OCI-LY7 (cell line): ENCODE measurements around the gene USB1. TPM values are rescaled to one million over a fixed set of nuclear protein-coding genes. Genes with fewer than 3 reads are reported as not detected.

Experiments used
- BruUV-seq: library from RNA; stranded (reverse); fragments of 400-500 nt; replicated peaks from 2 replicates; lab custom pipeline; 2021; lab: Mats Ljungman, UMichigan
- CTCF ChIA-PET: fragments of 300-600 bp; sonication (Branson Sonifier 250); formaldehyde crosslinking; loops from one replicate; lab custom pipeline; 2022; ENCODE audit warnings: antibody characterized with exemption; ENCODE audit not compliant: unreplicated experiment; lab: Charles Lee
- POLR2A ChIA-PET: fragments of 300-600 bp; sonication (Branson Sonifier 250); formaldehyde crosslinking; loops from one replicate; lab custom pipeline; 2022; ENCODE audit warnings: antibody characterized with exemption; lab: Charles Lee
- DNase-seq: peaks from one replicate; pipeline ENCODE4 v3.0.0-alpha.2; 2015; ENCODE audit warnings: low spot score
- H2AFZ ChIP-seq: fragments of 200-600 bp; sonication (generic), shearing (Covaris generic); 2 replicates; pipeline ENCODE4 v1.6.1; 2014; ENCODE audit warnings: mild to moderate bottlenecking, antibody characterized with exemption, low read length, moderate library complexity
- H3K27ac ChIP-seq: fragments of 200-600 bp; sonication (generic); 2 replicates; pipeline ENCODE4 v1.5.1; 2014; ENCODE audit warnings: mixed run types, low read depth, mild to moderate bottlenecking, moderate library complexity, low read length, inconsistent platforms; ENCODE audit not compliant: poor library complexity, severe bottlenecking
- H3K36me3 ChIP-seq: fragments of 200-600 bp; sonication (generic); 2 replicates; pipeline ENCODE4 v1.6.1; 2014; ENCODE audit warnings: mild to moderate bottlenecking, antibody characterized with exemption, low read length, moderate library complexity, mixed read lengths; ENCODE audit not compliant: insufficient read depth
- H3K4me1 ChIP-seq: fragments of 200-600 bp; sonication (generic); 2 replicates; pipeline ENCODE4 v1.5.1; 2014; ENCODE audit warnings: mild to moderate bottlenecking, low read length; ENCODE audit not compliant: insufficient read depth, poor library complexity, severe bottlenecking
- H3K4me2 ChIP-seq: fragments of 200-600 bp; sonication (generic); 2 replicates; pipeline ENCODE4 v1.6.1; 2014; ENCODE audit warnings: mild to moderate bottlenecking, low read length
- H3K4me3 ChIP-seq: fragments of 200-600 bp; sonication (generic); 2 replicates; pipeline ENCODE4 v1.5.1; 2014; ENCODE audit warnings: mild to moderate bottlenecking, low read depth, low read length; ENCODE audit not compliant: poor library complexity, severe bottlenecking
- H3K79me2 ChIP-seq: fragments of 200-600 bp; sonication (generic); 2 replicates; pipeline ENCODE4 v1.6.1; 2016; ENCODE audit warnings: low read depth, mild to moderate bottlenecking, low read length, moderate library complexity, mixed read lengths; ENCODE audit not compliant: insufficient read depth
- H3K9me2 ChIP-seq: fragments of 200-600 bp; sonication (generic); 2 replicates; pipeline ENCODE4 v1.6.1; 2016; ENCODE audit warnings: mild to moderate bottlenecking, low read length, mixed read lengths; ENCODE audit not compliant: insufficient read depth
- H3K9me3 ChIP-seq: fragments of 200-600 bp; sonication (generic); 2 replicates; pipeline ENCODE4 v1.6.1; 2014; ENCODE audit warnings: mild to moderate bottlenecking, mixed run types, low read length, mixed read lengths
- H4K20me1 ChIP-seq: fragments of 200-600 bp; sonication (generic); 2 replicates; pipeline ENCODE4 v1.6.1; 2014; ENCODE audit warnings: mild to moderate bottlenecking, antibody characterized with exemption, low read length, moderate library complexity, mixed read lengths; ENCODE audit not compliant: insufficient read depth
- EZH2phosphoT487 ChIP-seq: fragments of 200-600 bp; sonication (generic); IDR thresholded peaks from 2 replicates; pipeline ENCODE4 v1.6.1; 2018; ENCODE audit warnings: low read depth, borderline replicate concordance, mild to moderate bottlenecking, mixed run types, antibody characterized with exemption, low read length, moderate library complexity, mixed read lengths
- intact Hi-C: fragments of 100-400 bp; cut with micrococcal nuclease; formaldehyde crosslinking; loops from one replicate; pipeline ENCODE4 v1.10.0; 2022; ENCODE audit not compliant: unreplicated experiment
- total RNA-seq, 2 experiments: library from RNA; depleted of rRNA in 1 of 2; stranded (reverse); fragments of >200 nt in 1 of 2; shearing (Covaris generic) in 1 of 2; gene quantifications; 2 replicates each; pipeline ENCODE4 v1.2.3, GENCODE V29; 2014 to 2022
- TF ChIP-seq, protein P1 (sequence below): fragments of 200-600 bp; sonication (generic); conservative IDR thresholded peaks from 2 replicates; pipeline ENCODE4 v1.5.1; 2014; ENCODE audit warnings: mild to moderate bottlenecking, antibody characterized with exemption, low read length, moderate library complexity, mixed read lengths

The USB1 gene
- total RNA-seq, 2 experiments from 2014 or later, result 12.5 to 48.3 TPM

DNA sequence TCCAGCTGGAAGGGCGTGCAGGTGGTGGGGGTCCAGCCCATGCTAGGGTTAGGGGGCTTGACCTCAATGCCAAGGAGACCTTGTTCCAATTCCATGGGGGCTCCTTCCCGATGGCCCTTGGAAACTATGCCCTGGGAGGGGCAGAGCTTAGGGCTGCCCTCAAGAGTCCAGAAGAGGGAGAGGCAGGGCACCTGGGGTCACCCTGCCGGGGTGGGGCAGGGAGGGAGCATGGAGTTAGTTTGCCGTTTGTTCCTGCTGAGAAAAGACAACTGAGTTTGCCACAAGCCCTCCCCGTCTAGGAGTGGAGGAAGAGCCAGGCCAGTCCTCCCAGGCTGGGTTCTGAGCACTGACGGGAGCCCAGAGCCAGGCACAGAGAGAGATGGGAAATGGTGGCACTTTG lies 45.7 kb downstream of the USB1 start:
- ChIA-PET POLR2A (interaction anchor here (1.0 kb wide), 1 partner anchor 11 kb away, joined by 3 read pairs; no protein-coding TSS in a partner anchor), CTCF (no interaction called here)
- Histone ChIP-seq H3K27ac (no peak overlapping the region), H2AFZ (no peak overlapping the region), H4K20me1 (no peaks in the 10 kb centered on the region), H3K79me2 (no peaks in the 10 kb centered on the region), H3K36me3 (no peaks in the 10 kb centered on the region), H3K9me3 (no peaks in the 10 kb centered on the region), H3K4me2 (no peak overlapping the region), H3K4me1 (no peaks in the 10 kb centered on the region), H3K4me3 (no peak overlapping the region), H3K9me2 (no peaks in the 10 kb centered on the region)
- no peak for DNase-seq
- BruUV-seq, result no TSS peak
- intact Hi-C loops, result no loop called here
- TF ChIP-seq, protein P1, sequence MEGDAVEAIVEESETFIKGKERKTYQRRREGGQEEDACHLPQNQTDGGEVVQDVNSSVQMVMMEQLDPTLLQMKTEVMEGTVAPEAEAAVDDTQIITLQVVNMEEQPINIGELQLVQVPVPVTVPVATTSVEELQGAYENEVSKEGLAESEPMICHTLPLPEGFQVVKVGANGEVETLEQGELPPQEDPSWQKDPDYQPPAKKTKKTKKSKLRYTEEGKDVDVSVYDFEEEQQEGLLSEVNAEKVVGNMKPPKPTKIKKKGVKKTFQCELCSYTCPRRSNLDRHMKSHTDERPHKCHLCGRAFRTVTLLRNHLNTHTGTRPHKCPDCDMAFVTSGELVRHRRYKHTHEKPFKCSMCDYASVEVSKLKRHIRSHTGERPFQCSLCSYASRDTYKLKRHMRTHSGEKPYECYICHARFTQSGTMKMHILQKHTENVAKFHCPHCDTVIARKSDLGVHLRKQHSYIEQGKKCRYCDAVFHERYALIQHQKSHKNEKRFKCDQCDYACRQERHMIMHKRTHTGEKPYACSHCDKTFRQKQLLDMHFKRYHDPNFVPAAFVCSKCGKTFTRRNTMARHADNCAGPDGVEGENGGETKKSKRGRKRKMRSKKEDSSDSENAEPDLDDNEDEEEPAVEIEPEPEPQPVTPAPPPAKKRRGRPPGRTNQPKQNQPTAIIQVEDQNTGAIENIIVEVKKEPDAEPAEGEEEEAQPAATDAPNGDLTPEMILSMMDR, result no peak
- no peak for TF ChIP-seq EZH2phosphoT487

DNA sequence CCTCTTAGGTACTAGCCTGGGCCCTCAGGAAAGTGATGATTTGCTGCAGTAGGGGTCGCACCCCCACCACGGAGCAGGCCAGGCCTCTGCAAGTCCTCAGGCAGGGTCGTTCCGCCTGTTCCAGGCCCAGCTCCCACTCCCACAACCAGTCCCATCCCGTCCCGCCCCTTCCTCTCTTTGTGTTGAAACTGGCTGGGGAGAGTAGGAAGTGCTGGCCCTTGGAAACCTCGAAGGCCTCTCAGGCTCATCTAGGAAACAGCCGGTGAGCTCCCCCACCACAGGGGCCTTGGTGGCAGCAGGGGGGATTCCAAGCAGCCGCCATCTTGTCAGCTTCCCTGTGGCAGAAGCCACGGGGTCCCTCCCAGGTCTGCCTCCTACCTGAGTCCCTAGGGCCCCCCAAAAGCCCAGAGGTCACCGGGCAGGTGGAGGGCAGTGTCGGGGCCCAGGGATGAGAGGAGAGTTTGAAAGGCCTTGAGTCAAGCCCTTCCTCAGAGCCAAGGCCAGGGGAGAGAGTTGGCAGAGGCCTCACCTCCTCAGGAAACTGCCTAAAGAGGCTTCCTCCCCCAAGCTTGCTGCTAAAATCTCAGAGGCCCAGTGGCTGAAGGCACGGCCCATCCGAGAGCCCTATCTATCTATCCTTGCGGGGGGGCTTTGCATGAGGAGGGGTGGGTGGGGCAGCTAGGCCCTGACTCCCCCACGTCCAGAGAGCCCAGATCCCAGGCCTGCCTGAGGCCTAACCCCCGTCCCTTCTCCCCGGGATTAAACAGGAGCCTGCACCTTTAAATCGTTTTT lies 46.5 kb downstream of the USB1 start:
- Histone ChIP-seq H3K36me3 (no peaks in the 10 kb centered on the region), H3K9me2 (no peaks in the 10 kb centered on the region), H3K4me3 (no peak overlapping the region), H3K27ac (no peak overlapping the region), H3K79me2 (no peaks in the 10 kb centered on the region), H2AFZ (no peak overlapping the region), H3K9me3 (no peaks in the 10 kb centered on the region), H3K4me1 (no peaks in the 10 kb centered on the region), H4K20me1 (no peaks in the 10 kb centered on the region), H3K4me2 (no peak overlapping the region)
- ChIA-PET POLR2A (interaction anchor here (0.6 to 1.0 kb wide), 2 partner anchors 11 to 57 kb away, joined by 3 read pairs; no protein-coding TSS in a partner anchor), CTCF (no interaction called here)
- intact Hi-C loops, result no loop called here
- BruUV-seq, result no TSS peak
- DNase-seq, result no peak
- TF ChIP-seq EZH2phosphoT487, result no peak
- TF ChIP-seq, protein P1, result no peak
